Osteocyte (in vitro differentiated cells): ENCODE data around the gene PIP4K2C. TPM values are rescaled to one million over a fixed set of nuclear protein-coding genes. Genes with fewer than 3 reads are reported as not detected.

Experiments
- DNase-seq: peaks from one replicate; pipeline ENCODE4 v3.0.0; 2021; ENCODE audit warnings: mixed read lengths; ENCODE audit not compliant: unreplicated experiment; ENCODE audit errors: extremely low spot score
- H3K27ac Mint-ChIP-seq: one replicate; pipeline ENCODE4 v1.8.0; 2021; ENCODE audit warnings: mild to moderate bottlenecking, mixed read lengths; ENCODE audit not compliant: unreplicated experiment
- H3K27me3 Mint-ChIP-seq: one replicate; pipeline ENCODE4 v1.8.0; 2021; ENCODE audit warnings: mixed read lengths; ENCODE audit not compliant: unreplicated experiment
- H3K36me3 Mint-ChIP-seq: one replicate; pipeline ENCODE4 v1.8.0; 2021; ENCODE audit warnings: mixed read lengths; ENCODE audit not compliant: unreplicated experiment
- H3K4me1 Mint-ChIP-seq: one replicate; pipeline ENCODE4 v1.8.0; 2021; ENCODE audit warnings: mixed read lengths; ENCODE audit not compliant: unreplicated experiment
- H3K4me3 Mint-ChIP-seq: one replicate; pipeline ENCODE4 v1.8.0; 2021; ENCODE audit warnings: mild to moderate bottlenecking, moderate library complexity, mixed read lengths; ENCODE audit not compliant: unreplicated experiment
- H3K9me3 Mint-ChIP-seq: one replicate; pipeline ENCODE4 v1.8.0; 2021; ENCODE audit warnings: mixed read lengths; ENCODE audit not compliant: unreplicated experiment
- total RNA-seq: library from RNA; stranded (reverse); gene quantifications from 2 replicates; pipeline ENCODE4 v1.2.1, GENCODE V29; 2021
- TF ChIP-seq, protein P1 (sequence below): fragments of 200-600 bp; sonication (generic); IDR thresholded peaks from 2 replicates; pipeline ENCODE4 v1.5.0; 2021; ENCODE audit warnings: antibody characterized with exemption, mild to moderate bottlenecking, moderate library complexity

PIP4K2C gene
- total RNA-seq, 1 donor from 2014 or later = 30.4 TPM

GRCh38 chr12:57622293-57623245 lies 31.6 kb downstream of the PIP4K2C start:
- Mint-ChIP-seq H3K27ac (no peak overlapping the region), H3K4me3 (no peak overlapping the region), H3K27me3 (peaks cover 60% of the 10 kb centered on the region), H3K36me3 (peaks cover 6% of the 10 kb centered on the region), H3K9me3 (no peaks in the 10 kb centered on the region), H3K4me1 (peaks cover 17% of the 10 kb centered on the region)
- TF ChIP-seq, protein P1, sequence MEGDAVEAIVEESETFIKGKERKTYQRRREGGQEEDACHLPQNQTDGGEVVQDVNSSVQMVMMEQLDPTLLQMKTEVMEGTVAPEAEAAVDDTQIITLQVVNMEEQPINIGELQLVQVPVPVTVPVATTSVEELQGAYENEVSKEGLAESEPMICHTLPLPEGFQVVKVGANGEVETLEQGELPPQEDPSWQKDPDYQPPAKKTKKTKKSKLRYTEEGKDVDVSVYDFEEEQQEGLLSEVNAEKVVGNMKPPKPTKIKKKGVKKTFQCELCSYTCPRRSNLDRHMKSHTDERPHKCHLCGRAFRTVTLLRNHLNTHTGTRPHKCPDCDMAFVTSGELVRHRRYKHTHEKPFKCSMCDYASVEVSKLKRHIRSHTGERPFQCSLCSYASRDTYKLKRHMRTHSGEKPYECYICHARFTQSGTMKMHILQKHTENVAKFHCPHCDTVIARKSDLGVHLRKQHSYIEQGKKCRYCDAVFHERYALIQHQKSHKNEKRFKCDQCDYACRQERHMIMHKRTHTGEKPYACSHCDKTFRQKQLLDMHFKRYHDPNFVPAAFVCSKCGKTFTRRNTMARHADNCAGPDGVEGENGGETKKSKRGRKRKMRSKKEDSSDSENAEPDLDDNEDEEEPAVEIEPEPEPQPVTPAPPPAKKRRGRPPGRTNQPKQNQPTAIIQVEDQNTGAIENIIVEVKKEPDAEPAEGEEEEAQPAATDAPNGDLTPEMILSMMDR = no peak
- DNase-seq = no peak

GRCh38 chr12:57623385-57623784 lies 32.4 kb downstream of the PIP4K2C start:
- peaks cover 57% of the 10 kb centered on the region for H3K27me3 Mint-ChIP-seq
- TF ChIP-seq, protein P1 = no peak
- DNase-seq = no peak
- no peak overlapping the region for H3K27ac Mint-ChIP-seq
- H3K4me3 Mint-ChIP-seq = no peak overlapping the region
- H3K4me1 Mint-ChIP-seq = peaks cover 17% of the 10 kb centered on the region
- no peaks in the 10 kb centered on the region for H3K9me3 Mint-ChIP-seq
- peaks cover 4% of the 10 kb centered on the region for H3K36me3 Mint-ChIP-seq

GRCh38 chr12:57623811-57624390 lies 32.9 kb downstream of the PIP4K2C start:
- H3K9me3 Mint-ChIP-seq = no peaks in the 10 kb centered on the region
- H3K4me3 Mint-ChIP-seq = no peak overlapping the region
- TF ChIP-seq, protein P1 = no peak
- DNase-seq = no peak
- peaks cover 56% of the 10 kb centered on the region for H3K27me3 Mint-ChIP-seq
- H3K27ac Mint-ChIP-seq = no peak overlapping the region
- H3K36me3 Mint-ChIP-seq = peaks cover 3% of the 10 kb centered on the region
- H3K4me1 Mint-ChIP-seq = peaks cover 17% of the 10 kb centered on the region

- Mint-ChIP-seq H3K36me3 (peaks cover 2% of the 10 kb centered on the region), H3K4me1 (peaks cover 17% of the 10 kb centered on the region), H3K4me3 (no peak overlapping the region), H3K9me3 (no peaks in the 10 kb centered on the region), H3K27me3 (peaks cover 53% of the 10 kb centered on the region), H3K27ac (no peak overlapping the region)
- no peak for DNase-seq
- TF ChIP-seq, protein P1 = no peak
Measured at GRCh38 chr12:57624441-57625220, 33.6 kb downstream of the PIP4K2C start.
